Activated CD8-positive, alpha-beta memory T cell treated with anti-CD3 and anti-CD28 coated beads, Interleukin-2, amount 50 U/mL, for 24 hours (primary cell): Measurements from ENCODE around the gene KRTAP10-5.
"Not testable (repeated sequence)": the region's sequence is repeated elsewhere in the genome, so short reads cannot be mapped to it uniquely, and the experiment has no call there.

Source experiments
- DNase-seq: peaks from one replicate; pipeline ENCODE4 v3.0.0-alpha.2; 2020; ENCODE audit errors: extremely low read depth

Gene KRTAP10-5

GRCh38 chr21:44590897-44591800 lies 10.7 kb upstream of the KRTAP10-5 start:
- DNase-seq: not testable (repeated sequence)

- DNase-seq: no peak
These were observed 9.9 kb upstream of the KRTAP10-5 start for GRCh38 chr21:44590311-44590721.

GRCh38 chr21:44589586-44590305 lies 9.3 kb upstream of the KRTAP10-5 start:
- DNase-seq: no peak

GRCh38 chr21:44589094-44589493 lies 8.7 kb upstream of the KRTAP10-5 start:
- DNase-seq: no peak

GRCh38 chr21:44585892-44586291 lies 5.5 kb upstream of the KRTAP10-5 start:
- no peak for DNase-seq

- DNase-seq: no peak
These were observed 3.4 kb upstream of the KRTAP10-5 start for GRCh38 chr21:44583800-44584147.

GRCh38 chr21:44583089-44583799 lies 2.8 kb upstream of the KRTAP10-5 start:
- DNase-seq: no peak

GRCh38 chr21:44582055-44582454 lies 1.7 kb upstream of the KRTAP10-5 start:
- no peak for DNase-seq

- no peak for DNase-seq
These were observed 754 bp upstream of the KRTAP10-5 start for GRCh38 chr21:44581158-44581557.

GRCh38 chr21:44579833-44580144 lies 615 bp downstream of the KRTAP10-5 start:
- DNase-seq: no peak

GRCh38 chr21:44579056-44579832 lies 1.2 kb downstream of the KRTAP10-5 start:
- no peak for DNase-seq

- no peak for DNase-seq
These were observed 1.9 kb downstream of the KRTAP10-5 start for GRCh38 chr21:44578371-44579055.

GRCh38 chr21:44576025-44576420 lies 4.4 kb downstream of the KRTAP10-5 start:
- DNase-seq: no peak

- DNase-seq: no peak
These were observed 4.9 kb downstream of the KRTAP10-5 start for GRCh38 chr21:44575307-44576024.

GRCh38 chr21:44574457-44575306 lies 5.7 kb downstream of the KRTAP10-5 start:
- DNase-seq: no peak

- DNase-seq: not testable (repeated sequence)
These were observed 6.6 kb downstream of the KRTAP10-5 start, which contains the start of gene KRTAP10-4 for GRCh38 chr21:44573630-44574456. Gene KRTAP10-4, plus strand, starts transcription at chr21:44573729. Its CDS starts 30 bp downstream, at chr21:44573759.

- DNase-seq: no peak
These were observed 7.3 kb downstream of the KRTAP10-5 start for GRCh38 chr21:44572959-44573583.
